KOPT-K1 (cell line): ENCODE data around the gene DLEU7.

Experiments used
- H3K27ac ChIP-seq: fragments of 200-600 bp; sonication (generic); 2 replicates; pipeline ENCODE4 v1.5.1; 2016; ENCODE audit warnings: antibody characterized with exemption, mild to moderate bottlenecking, low read depth, low read length; ENCODE audit not compliant: poor library complexity, severe bottlenecking
- H3K36me3 ChIP-seq: fragments of 200-600 bp; sonication (generic); 2 replicates; pipeline ENCODE4 v1.5.1; 2017; ENCODE audit warnings: antibody characterized with exemption, mild to moderate bottlenecking, low read length, moderate library complexity; ENCODE audit not compliant: insufficient read depth
- H3K9me3 ChIP-seq: fragments of 200-600 bp; sonication (generic); 2 replicates; pipeline ENCODE4 v1.5.1; 2017; ENCODE audit warnings: antibody characterized with exemption, low read length, mild to moderate bottlenecking; ENCODE audit not compliant: insufficient read depth, poor library complexity, severe bottlenecking

Gene DLEU7

DNA sequence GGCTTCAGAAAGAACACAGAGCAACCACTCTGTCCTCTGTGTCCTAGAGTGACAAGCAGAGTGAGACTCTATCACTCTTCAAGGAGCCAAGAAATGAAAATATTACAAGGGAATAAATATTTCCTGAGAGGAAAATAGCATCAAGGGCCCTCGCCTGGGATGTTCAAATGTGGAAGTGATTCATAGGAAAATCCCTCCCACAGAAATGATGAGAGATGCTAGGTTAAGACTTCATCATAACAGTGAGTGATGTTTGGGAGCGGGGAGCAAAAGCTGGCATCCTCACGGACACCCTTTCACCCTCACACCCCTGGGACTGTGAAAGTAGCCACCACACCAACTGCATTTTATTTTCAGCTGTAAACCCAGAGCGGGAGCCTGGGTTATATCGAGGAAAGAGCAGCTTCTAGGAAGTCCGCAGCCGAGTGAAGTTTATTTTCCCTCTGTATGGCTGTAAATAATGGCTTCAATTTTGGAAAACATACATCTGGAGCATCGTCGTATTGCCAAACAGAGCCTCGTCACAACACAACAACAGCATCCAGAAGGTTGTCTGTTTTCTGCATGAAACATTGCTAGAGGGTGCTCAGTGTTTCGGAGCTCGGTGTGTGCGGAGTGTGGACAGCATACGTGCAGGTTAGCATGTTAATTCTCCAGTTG is 54.8 kb downstream of the DLEU7 start:
- Histone ChIP-seq H3K27ac (no peak overlapping the region), H3K9me3 (no peaks in the 10 kb centered on the region), H3K36me3 (no peaks in the 10 kb centered on the region)

DNA sequence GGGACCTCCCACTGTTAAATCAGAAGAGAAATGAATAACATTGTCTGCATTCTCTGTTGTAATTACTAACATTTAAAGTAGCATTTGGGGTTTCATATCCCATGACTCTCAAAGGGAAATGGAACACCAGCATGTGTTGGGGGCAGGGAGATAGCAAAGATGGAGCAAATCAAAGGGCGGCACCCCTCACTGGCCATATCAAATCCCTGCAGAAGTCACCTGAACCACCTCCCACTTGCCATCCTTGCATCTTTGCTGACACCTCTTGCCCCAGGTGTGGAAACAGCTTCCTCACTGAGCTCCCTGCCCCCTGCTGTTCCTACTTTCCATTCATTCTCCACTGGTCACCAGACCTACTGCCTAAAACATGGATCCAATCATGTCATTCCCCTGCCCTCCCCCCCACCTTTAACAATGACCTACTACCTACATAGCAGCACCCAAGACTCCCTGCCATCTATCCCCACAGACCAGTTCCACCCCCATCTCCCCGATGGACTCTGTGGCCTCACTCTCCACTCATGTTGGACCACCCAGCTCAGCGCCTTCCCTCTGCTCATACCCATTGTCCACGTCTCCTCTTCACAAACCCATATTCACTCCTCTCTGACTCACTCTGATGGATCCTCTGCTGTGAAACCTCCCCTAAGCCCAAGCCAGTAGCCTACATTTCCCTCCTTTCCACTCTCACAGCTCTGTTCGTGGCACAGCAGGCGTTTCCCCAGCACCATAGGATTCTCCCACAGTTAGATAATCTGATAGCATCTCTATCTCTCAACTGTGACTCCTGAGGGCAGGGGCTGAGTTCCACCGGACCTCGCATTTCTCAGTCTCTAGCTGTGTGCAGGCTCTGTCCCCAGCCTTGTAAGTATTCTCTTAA is 55.9 kb downstream of the DLEU7 start:
- no peaks in the 10 kb centered on the region for H3K36me3 ChIP-seq
- H3K27ac ChIP-seq: no peak overlapping the region
- H3K9me3 ChIP-seq: no peaks in the 10 kb centered on the region

DNA sequence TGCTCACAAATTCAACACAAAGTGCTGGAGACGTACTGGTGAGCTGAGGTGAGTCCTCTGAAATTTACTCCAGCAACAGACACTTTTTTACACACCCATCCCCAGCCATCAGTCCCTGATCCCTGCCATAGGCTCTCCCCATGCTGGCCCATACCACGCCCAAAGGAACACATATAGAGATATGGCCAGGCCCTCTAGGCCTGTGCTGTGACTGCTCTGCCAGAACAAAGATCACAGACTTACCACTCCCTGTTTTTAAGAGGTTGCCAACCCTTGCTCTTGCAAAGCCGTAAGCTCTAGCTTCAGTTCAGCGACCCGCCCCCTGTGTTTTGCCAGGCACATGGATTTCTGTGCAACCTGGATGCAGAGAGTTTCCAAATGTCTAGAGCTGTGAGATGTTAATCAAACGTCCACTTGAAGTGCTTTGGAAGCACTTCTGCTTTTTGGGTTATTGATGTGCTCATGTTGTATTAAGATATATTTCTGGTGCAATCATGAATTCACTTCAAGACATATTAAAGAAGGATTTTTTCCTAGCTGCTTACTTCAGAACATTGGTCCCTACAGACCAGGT is 59.7 kb downstream of the DLEU7 start:
- no peaks in the 10 kb centered on the region for H3K36me3 ChIP-seq
- H3K9me3 ChIP-seq: no peaks in the 10 kb centered on the region

DNA sequence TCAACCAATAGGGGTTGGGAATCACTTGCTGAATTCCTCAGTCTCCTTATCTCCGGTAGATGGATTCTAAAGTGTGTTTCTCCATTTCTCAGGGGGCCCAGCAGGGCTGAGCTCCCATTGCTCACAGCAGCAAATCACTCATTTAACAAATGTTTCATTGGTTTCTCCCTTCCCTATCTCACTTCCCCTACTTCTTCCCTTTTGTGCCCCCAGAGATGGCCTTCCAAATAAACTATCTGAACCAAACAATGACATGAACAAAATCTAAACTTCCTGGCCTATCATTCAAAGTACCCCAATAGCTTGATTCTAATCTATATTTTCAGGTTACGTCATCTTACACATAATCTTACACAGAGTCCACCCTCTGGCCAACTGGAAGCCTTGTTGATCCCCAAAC is 60.4 kb downstream of the DLEU7 start:
- Histone ChIP-seq H3K27ac (no peak overlapping the region), H3K9me3 (no peaks in the 10 kb centered on the region), H3K36me3 (no peaks in the 10 kb centered on the region)

More for the DNA sequence above, 59.7 kb downstream of the DLEU7 start:
- no peak overlapping the region for H3K27ac ChIP-seq

DNA sequence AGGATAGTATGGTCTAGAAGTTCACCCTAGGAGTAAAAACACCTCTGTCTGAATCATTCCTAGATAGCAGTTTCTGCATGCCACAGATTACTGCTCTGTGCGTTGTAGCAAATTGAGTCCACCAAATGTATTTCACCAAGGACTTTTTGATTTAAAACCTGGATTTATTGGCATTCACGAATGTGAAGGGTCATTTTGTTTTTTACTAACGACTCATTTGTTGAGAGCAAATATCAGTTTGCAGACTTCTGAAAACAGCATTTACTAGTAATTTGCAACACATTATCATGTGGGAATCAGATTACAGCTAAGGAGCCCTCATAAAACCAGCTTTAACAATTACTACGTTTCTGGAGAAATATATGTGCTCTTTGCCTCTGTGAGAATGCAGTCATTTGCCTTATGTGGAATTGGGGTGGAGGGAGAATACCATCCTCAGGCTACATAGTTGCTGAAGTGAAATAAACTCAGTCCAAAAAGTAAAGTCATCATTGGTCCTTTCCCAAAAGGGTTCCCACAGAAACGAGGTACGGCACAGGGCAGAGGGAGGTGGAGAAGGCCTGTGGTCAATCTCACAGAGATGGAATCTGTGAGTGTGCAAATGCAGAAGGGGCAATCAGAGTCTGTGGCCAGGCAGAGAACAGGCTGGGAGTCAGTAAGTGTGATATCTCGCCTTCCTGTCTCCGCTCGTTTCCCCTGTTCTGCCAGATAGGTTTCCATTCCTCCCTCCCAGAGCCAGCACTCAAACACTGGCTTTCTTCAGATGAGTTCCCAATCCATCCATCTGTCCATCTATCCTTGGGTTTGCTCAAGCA is 63.1 kb downstream of the DLEU7 start:
- H3K36me3 ChIP-seq: no peaks in the 10 kb centered on the region
- peaks cover 13% of the 10 kb centered on the region for H3K9me3 ChIP-seq
- H3K27ac ChIP-seq: no peak overlapping the region

DNA sequence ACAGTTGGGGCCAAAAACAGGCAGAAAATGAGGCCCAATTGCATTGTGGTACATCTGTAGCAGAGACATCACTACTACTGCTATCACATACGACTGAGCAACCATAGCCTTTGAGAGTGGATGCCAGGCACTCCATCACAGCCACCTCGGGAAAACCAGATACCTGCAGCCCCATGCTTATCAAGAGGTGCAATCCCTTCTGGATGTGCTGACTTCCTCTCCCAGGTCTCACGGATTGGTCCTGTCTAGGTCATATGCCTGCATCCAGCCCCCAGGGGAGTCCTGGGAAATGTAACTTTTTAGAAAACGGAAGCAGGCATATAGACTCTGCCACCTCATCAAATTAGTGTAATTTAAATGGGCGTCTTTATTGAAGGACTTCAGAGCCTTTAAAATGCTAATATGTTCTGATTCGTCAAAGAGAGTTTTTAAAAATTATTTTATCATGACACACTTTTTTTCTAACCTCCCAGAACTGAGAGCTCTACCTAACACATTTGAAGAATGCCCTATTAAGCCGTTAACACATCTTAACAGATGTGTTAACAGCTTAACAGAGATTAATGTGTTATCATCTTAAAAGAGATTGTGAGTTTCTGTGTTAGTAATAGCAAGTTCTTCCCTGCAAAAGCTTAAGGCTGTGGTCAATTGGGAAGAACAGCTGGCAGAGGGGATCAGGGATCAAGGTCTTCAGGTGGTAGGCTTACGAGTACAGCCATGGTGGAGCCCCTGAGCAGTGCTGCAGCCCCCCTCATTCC is 63.9 kb downstream of the DLEU7 start:
- no peaks in the 10 kb centered on the region for H3K36me3 ChIP-seq
- peaks cover 21% of the 10 kb centered on the region for H3K9me3 ChIP-seq
- H3K27ac ChIP-seq: no peak overlapping the region
